ENCODE results near the gene ANXA6. TPM values are rescaled to one million over a fixed set of nuclear protein-coding genes. Genes with fewer than 3 reads are reported as not detected.

Gene ANXA6
- total and polyA plus RNA-seq, 9 of the 15 experiments (the other 6 are each of a cell fraction or from before 2014, with no cell fraction given): 0.70 to 13.2 (median 8.3) TPM

DNA sequence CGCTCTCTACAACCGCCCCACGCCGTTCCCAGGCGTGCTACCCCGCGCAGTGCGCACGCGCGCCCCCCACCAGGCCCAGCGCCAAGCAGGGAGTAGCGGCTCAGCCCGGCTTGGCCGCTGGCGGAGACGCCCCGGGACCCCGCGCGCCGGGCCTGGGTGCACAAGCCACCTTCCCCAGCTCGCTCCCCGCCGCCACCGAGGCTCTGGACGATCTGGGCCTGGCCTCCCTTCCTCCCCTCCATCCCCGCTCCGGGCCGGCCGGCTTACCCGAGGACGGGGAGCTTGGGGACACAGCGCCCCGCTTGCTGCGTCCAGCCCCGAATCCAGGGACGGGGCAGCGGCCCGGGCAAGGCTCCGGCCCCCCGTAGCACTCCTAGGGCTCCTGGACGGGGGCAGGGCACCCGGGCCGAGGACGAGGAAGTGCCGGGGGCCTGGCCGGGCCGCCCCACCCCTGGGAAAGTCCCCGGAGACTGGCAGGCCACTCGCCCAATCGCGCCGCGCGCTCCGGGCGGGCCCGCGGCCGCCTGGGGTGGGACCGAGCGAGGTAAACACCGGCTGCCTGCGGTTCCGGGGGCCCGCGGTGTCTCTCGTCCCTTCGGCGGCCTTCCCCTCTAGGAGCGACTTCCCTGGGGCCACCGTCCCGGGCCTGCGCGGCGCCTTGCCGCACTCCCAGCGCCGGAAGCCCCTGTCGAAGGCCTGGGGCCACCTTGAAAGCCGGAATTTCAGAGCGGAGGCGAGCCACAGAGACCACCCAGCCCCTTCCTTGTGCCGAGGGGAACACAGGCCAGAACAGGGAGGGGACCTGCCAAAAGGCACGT, 76.8 kb downstream of the ANXA6 start, which contains the start of gene TNIP1 (continued):
- TF ChIP-seq MEIS2 (IDR thresholded peaks at IDR 0.05; ENCODE audit: partially characterized antibody) (peak; percentile 31), JUN (IDR thresholded peaks at IDR 0.05; ENCODE audit: borderline replicate concordance, low read depth, low read length) (peak; percentile 6; the same call in 1 of the 2 replicates), JUN (CRISPR knock-in tag; IDR thresholded peaks at IDR 0.05; ENCODE audit: borderline replicate concordance) (peak; percentile 90; the same call in 1 of the 2 replicates), CSDE1 (IDR thresholded peaks at IDR 0.05) (no peak), TBP (optimal IDR thresholded peaks at IDR 0.05; ENCODE audit: low read depth, low read length) (peak; percentile 48), ESRRA (IDR thresholded peaks at IDR 0.05; ENCODE audit: borderline replicate concordance, low read depth) (peak; percentile 84), FOXM1 (IDR thresholded peaks at IDR 0.05; ENCODE audit: low read depth) (no peak), FOXM1 (CRISPR knock-in tag; IDR thresholded peaks at IDR 0.05; ENCODE audit: low read depth) (peak; percentile 88; the same call in 1 of the 2 replicates), RB1 (IDR thresholded peaks at IDR 0.05; ENCODE audit: low read depth) (peak; percentile 49; the same call in 1 of the 2 replicates), SUPT5H (IDR thresholded peaks at IDR 0.05) (peak; percentile 82), CBX8 (IDR thresholded peaks at IDR 0.05; ENCODE audit: borderline replicate concordance, extremely low read depth, low read depth, low read length, poor library complexity, severe bottlenecking) (no peak), PHF21A (IDR thresholded peaks at IDR 0.05; ENCODE audit: borderline replicate concordance, low read depth) (0 out of 2 replicates have a peak, but pooled peaks have one; percentile 48), L3MBTL2 (IDR thresholded peaks at IDR 0.05) (peak; percentile 54; the same call in 1 of the 2 replicates), RBM14 (IDR thresholded peaks at IDR 0.05; ENCODE audit: borderline replicate concordance, insufficient read depth, low read depth, low read length) (no peak), PHB (CRISPR knock-in tag; IDR thresholded peaks at IDR 0.05) (0 out of 2 replicates have a peak, but pooled peaks have one; percentile 29), ETV1 (tag; conservative IDR thresholded peaks at IDR 0.05; ENCODE audit: low read depth) (no peak; the same call in 1 of the 2 replicates), RBBP5 (IDR thresholded peaks at IDR 0.05; ENCODE audit: borderline replicate concordance, insufficient read depth, low read length, poor library complexity, severe bottlenecking) (peak; percentile 81), ZNF764 (CRISPR knock-in tag; IDR thresholded peaks at IDR 0.05; ENCODE audit: low read depth) (no peak), GABPA (tag; conservative IDR thresholded peaks at IDR 0.05; ENCODE audit: low read depth) (peak; percentile 89), RBM25 (IDR thresholded peaks at IDR 0.05; ENCODE audit: low read depth, low read length, severe bottlenecking) (peak; percentile 100)
- TF ChIP-seq, protein P1, sequence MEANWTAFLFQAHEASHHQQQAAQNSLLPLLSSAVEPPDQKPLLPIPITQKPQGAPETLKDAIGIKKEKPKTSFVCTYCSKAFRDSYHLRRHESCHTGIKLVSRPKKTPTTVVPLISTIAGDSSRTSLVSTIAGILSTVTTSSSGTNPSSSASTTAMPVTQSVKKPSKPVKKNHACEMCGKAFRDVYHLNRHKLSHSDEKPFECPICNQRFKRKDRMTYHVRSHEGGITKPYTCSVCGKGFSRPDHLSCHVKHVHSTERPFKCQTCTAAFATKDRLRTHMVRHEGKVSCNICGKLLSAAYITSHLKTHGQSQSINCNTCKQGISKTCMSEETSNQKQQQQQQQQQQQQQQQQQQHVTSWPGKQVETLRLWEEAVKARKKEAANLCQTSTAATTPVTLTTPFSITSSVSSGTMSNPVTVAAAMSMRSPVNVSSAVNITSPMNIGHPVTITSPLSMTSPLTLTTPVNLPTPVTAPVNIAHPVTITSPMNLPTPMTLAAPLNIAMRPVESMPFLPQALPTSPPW (CRISPR knock-in tag; IDR thresholded peaks at IDR 0.05): peak; percentile 92
- TF ChIP-seq, protein P2, sequence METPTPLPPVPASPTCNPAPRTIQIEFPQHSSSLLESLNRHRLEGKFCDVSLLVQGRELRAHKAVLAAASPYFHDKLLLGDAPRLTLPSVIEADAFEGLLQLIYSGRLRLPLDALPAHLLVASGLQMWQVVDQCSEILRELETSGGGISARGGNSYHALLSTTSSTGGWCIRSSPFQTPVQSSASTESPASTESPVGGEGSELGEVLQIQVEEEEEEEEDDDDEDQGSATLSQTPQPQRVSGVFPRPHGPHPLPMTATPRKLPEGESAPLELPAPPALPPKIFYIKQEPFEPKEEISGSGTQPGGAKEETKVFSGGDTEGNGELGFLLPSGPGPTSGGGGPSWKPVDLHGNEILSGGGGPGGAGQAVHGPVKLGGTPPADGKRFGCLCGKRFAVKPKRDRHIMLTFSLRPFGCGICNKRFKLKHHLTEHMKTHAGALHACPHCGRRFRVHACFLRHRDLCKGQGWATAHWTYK (CRISPR knock-in tag; IDR thresholded peaks at IDR 0.05): 0 out of 2 replicates have a peak, but pooled peaks have one; percentile 44
- TF ChIP-seq, protein P3, sequence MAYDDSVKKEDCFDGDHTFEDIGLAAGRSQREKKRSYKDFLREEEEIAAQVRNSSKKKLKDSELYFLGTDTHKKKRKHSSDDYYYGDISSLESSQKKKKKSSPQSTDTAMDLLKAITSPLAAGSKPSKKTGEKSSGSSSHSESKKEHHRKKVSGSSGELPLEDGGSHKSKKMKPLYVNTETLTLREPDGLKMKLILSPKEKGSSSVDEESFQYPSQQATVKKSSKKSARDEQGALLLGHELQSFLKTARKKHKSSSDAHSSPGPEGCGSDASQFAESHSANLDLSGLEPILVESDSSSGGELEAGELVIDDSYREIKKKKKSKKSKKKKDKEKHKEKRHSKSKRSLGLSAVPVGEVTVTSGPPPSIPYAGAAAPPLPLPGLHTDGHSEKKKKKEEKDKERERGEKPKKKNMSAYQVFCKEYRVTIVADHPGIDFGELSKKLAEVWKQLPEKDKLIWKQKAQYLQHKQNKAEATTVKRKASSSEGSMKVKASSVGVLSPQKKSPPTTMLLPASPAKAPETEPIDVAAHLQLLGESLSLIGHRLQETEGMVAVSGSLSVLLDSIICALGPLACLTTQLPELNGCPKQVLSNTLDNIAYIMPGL (CRISPR knock-in tag; IDR thresholded peaks at IDR 0.05): no peak; the same call in 1 of the 2 replicates
